Neural cell (in vitro differentiated cells): ENCODE measurements around the gene ERVH48-1. TPM values are rescaled to one million over a fixed set of nuclear protein-coding genes. Genes with fewer than 3 reads are reported as not detected.
"Not testable (repeated sequence)": the region's sequence is repeated elsewhere in the genome, so short reads cannot be mapped to it uniquely, and the experiment has no call there.

ENCODE experiments used
- H2AFZ ChIP-seq: fragments of 200-600, 300-800 bp; sonication (generic), shearing (Covaris generic); 2 replicates; pipeline ENCODE4 v1.6.0; 2014; ENCODE audit warnings: low read depth, mild to moderate bottlenecking, antibody characterized with exemption, low read length, moderate library complexity
- H3F3A ChIP-seq: fragments of 200-600 bp; shearing (Covaris generic); 2 replicates; pipeline ENCODE4 v1.6.1; 2016; ENCODE audit warnings: mild to moderate bottlenecking, moderate library complexity, mixed read lengths, antibody characterized with exemption, low read length; ENCODE audit not compliant: insufficient read depth, poor library complexity, severe bottlenecking
- H3K27ac ChIP-seq: fragments of 200-600, 300-800 bp; sonication (generic), shearing (Covaris generic); 2 replicates; pipeline ENCODE4 v1.5.1; 2014; ENCODE audit warnings: mild to moderate bottlenecking, low read length, moderate library complexity
- H3K27me3 ChIP-seq: fragments of 300-800, 200-600 bp; sonication (generic), shearing (Covaris generic); 2 replicates; pipeline ENCODE4 v1.6.0; 2014; ENCODE audit warnings: mild to moderate bottlenecking, low read depth, low read length, moderate library complexity; ENCODE audit not compliant: insufficient read depth
- H3K36me3 ChIP-seq: fragments of 300-800, 200-600 bp; sonication (generic), shearing (Covaris generic); 2 replicates; pipeline ENCODE4 v1.5.1; 2014; ENCODE audit warnings: mild to moderate bottlenecking, antibody characterized with exemption, low read length, moderate library complexity; ENCODE audit not compliant: insufficient read depth
- H3K4me2 ChIP-seq: fragments of 300-800, 200-600 bp; sonication (generic), shearing (Covaris generic); 2 replicates; pipeline ENCODE4 v1.6.0; 2014; ENCODE audit warnings: mild to moderate bottlenecking, low read length
- H3K4me3 ChIP-seq: fragments of 300-800, 200-600 bp; sonication (generic), shearing (Covaris generic); 2 replicates; pipeline ENCODE4 v1.5.1; 2014; ENCODE audit warnings: mild to moderate bottlenecking, low read length, moderate library complexity
- H3K79me2 ChIP-seq: fragments of 200-600 bp; shearing (Covaris generic); replicated peaks from 2 replicates; pipeline ENCODE4 v1.6.0; 2014; ENCODE audit warnings: mild to moderate bottlenecking, low read length, moderate library complexity; ENCODE audit not compliant: insufficient read depth
- H3K9ac ChIP-seq: fragments of 300-800, 200-600 bp; sonication (generic), shearing (Covaris generic); 2 replicates; pipeline ENCODE4 v1.6.1; 2016; ENCODE audit warnings: mild to moderate bottlenecking, low read length, mixed read lengths
- H3K9me2 ChIP-seq: fragments of 200-600 bp; shearing (Covaris generic); 2 replicates; pipeline ENCODE4 v1.6.1; 2016; ENCODE audit warnings: mild to moderate bottlenecking, low read length, mixed read lengths; ENCODE audit not compliant: insufficient read depth
- H3K9me3 ChIP-seq: fragments of 200-600, 300-800 bp; sonication (generic), shearing (Covaris generic); 2 replicates; pipeline ENCODE4 v1.6.1; 2016; ENCODE audit warnings: mild to moderate bottlenecking, mixed run types, low read length, moderate library complexity, mixed read lengths
- H4K20me1 ChIP-seq: fragments of 200-600 bp; shearing (Covaris generic); 2 replicates; pipeline ENCODE4 v1.6.1; 2016; ENCODE audit warnings: mild to moderate bottlenecking, mixed run types; ENCODE audit not compliant: insufficient read depth
- CTCF ChIP-seq: fragments of 450-650 bp; IDR thresholded peaks from 2 replicates; pipeline ENCODE4 v1.5.1; 2014; ENCODE audit warnings: antibody characterized with exemption, mild to moderate bottlenecking, moderate library complexity; ENCODE audit not compliant: poor library complexity, severe bottlenecking
- EP300 ChIP-seq: fragments of 450-650 bp; conservative IDR thresholded peaks from 2 replicates; pipeline ENCODE4 v1.6.1; 2014; ENCODE audit warnings: antibody characterized with exemption, mild to moderate bottlenecking, moderate library complexity; ENCODE audit not compliant: poor library complexity, severe bottlenecking
- EZH2 ChIP-seq: fragments of 200-600, 300-800 bp; shearing (Covaris generic), sonication (generic); IDR thresholded peaks from 2 replicates; pipeline ENCODE4 v1.6.1; 2014; ENCODE audit warnings: antibody characterized with exemption, low read length, borderline replicate concordance, mild to moderate bottlenecking; ENCODE audit not compliant: insufficient read depth, poor library complexity, severe bottlenecking
- MXI1 ChIP-seq: fragments of 450-650 bp; conservative IDR thresholded peaks from 2 replicates; pipeline ENCODE4 v1.6.1; 2014; ENCODE audit warnings: antibody characterized with exemption, mild to moderate bottlenecking; ENCODE audit not compliant: poor library complexity, severe bottlenecking
- RAD21 ChIP-seq: fragments of 450-650 bp; conservative IDR thresholded peaks from 2 replicates; pipeline ENCODE4 v1.6.1; 2014; ENCODE audit warnings: antibody characterized with exemption, mild to moderate bottlenecking, moderate library complexity
- REST ChIP-seq: IDR thresholded peaks from 2 replicates; pipeline ENCODE4 v1.6.1; 2012; ENCODE audit warnings: borderline replicate concordance
- SMC3 ChIP-seq: fragments of 450-650 bp; conservative IDR thresholded peaks from 2 replicates; pipeline ENCODE4 v1.6.1; 2014; ENCODE audit warnings: antibody characterized with exemption, mild to moderate bottlenecking, moderate library complexity; ENCODE audit not compliant: poor library complexity
- TAF1 ChIP-seq: IDR thresholded peaks from 2 replicates; pipeline ENCODE4 v1.6.1; 2012; ENCODE audit warnings: low read depth
- polyA plus RNA-seq: library from polyadenylated mRNA; depleted of rRNA; stranded (reverse); fragments of >200 nt; gene quantifications from 2 replicates; pipeline ENCODE4 v1.2.3, GENCODE V29; 2014

The ERVH48-1 gene
- polyA plus RNA-seq, 1 donor from 2014 or later, result not detected

- H2AFZ ChIP-seq, result no peak overlapping the region
- no peak overlapping the region for H3K4me2 ChIP-seq
- no peaks in the 10 kb centered on the region for H3F3A ChIP-seq
- H3K27me3 ChIP-seq, result no peaks in the 10 kb centered on the region
- no peaks in the 10 kb centered on the region for H3K79me2 ChIP-seq
- no peak for TF ChIP-seq TAF1
- TF ChIP-seq CTCF, result no peak
- TF ChIP-seq MXI1, result no peak
- no peak for TF ChIP-seq EP300
- TF ChIP-seq RAD21, result no peak
- TF ChIP-seq EZH2, result no peak
- TF ChIP-seq REST, result no peak
- TF ChIP-seq SMC3, result no peak
- no peak overlapping the region for H3K27ac ChIP-seq
- H3K9me3 ChIP-seq, result no peaks in the 10 kb centered on the region
- H3K4me3 ChIP-seq, result no peak overlapping the region
- no peaks in the 10 kb centered on the region for H4K20me1 ChIP-seq
- no peaks in the 10 kb centered on the region for H3K36me3 ChIP-seq
- H3K9me2 ChIP-seq, result no peaks in the 10 kb centered on the region
- H3K9ac ChIP-seq, result no peak overlapping the region
Observed at GRCh38 chr21:42956824-42957630, 31.6 kb upstream of the ERVH48-1 start.

- not testable (repeated sequence) for H3K4me2 ChIP-seq, H3K36me3 ChIP-seq, H3K27me3 ChIP-seq, H2AFZ ChIP-seq, H4K20me1 ChIP-seq, H3K9ac ChIP-seq, H3K27ac ChIP-seq, H3K9me2 ChIP-seq, H3K4me3 ChIP-seq, H3K9me3 ChIP-seq, H3K79me2 ChIP-seq, H3F3A ChIP-seq
Observed at GRCh38 chr21:42951193-42951592, 25.8 kb upstream of the ERVH48-1 start.

- H3K9ac ChIP-seq, H3K9me3 ChIP-seq, H3K79me2 ChIP-seq, H3F3A ChIP-seq, H3K27ac ChIP-seq, H3K36me3 ChIP-seq, H3K9me2 ChIP-seq, H3K4me2 ChIP-seq, H2AFZ ChIP-seq, H3K4me3 ChIP-seq, H4K20me1 ChIP-seq, H3K27me3 ChIP-seq: not testable (repeated sequence)
Observed at GRCh38 chr21:42949094-42949755, 23.8 kb upstream of the ERVH48-1 start.
